ENCODE measurements around the gene PCNP. TPM values are rescaled to one million over a fixed set of nuclear protein-coding genes. Genes with fewer than 3 reads are reported as not detected.
"Not testable (repeated sequence)": the region's sequence is repeated elsewhere in the genome, so short reads cannot be mapped to it uniquely, and the experiment has no call there.

Gene PCNP
- total RNA-seq, 1 donor = 137 TPM

DNA sequence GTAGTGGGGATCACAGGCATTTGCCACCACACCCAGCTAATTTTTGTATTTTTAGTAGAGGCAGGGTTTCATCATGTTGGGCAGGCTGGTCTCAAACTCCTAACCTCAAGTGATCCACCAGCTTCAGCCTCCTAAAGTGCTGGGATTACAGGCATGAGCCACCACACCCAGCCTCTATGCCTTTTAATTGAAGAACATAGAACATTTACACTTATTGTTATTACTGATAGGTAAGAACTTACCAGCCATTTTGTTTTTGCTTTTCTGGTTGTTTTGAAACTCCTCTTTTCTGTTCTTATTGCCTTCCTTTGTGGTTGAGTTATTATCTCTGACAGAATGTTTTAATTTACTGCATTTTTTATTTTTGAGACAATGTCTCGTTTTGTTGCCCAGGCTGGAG lies 29.2 kb downstream of the PCNP start:
- no peak for DNase-seq (ENCODE audit: low read depth)
- TF ChIP-seq, protein P1, sequence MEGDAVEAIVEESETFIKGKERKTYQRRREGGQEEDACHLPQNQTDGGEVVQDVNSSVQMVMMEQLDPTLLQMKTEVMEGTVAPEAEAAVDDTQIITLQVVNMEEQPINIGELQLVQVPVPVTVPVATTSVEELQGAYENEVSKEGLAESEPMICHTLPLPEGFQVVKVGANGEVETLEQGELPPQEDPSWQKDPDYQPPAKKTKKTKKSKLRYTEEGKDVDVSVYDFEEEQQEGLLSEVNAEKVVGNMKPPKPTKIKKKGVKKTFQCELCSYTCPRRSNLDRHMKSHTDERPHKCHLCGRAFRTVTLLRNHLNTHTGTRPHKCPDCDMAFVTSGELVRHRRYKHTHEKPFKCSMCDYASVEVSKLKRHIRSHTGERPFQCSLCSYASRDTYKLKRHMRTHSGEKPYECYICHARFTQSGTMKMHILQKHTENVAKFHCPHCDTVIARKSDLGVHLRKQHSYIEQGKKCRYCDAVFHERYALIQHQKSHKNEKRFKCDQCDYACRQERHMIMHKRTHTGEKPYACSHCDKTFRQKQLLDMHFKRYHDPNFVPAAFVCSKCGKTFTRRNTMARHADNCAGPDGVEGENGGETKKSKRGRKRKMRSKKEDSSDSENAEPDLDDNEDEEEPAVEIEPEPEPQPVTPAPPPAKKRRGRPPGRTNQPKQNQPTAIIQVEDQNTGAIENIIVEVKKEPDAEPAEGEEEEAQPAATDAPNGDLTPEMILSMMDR (IDR thresholded peaks at IDR 0.05; ENCODE audit: insufficient read depth, low read length) = no peak
- no peak overlapping the region for H3K4me3 ChIP-seq (ENCODE audit: low read depth, low read length)

- H3K4me3 ChIP-seq (ENCODE audit: low read depth, low read length); DNase-seq (ENCODE audit: low read depth): not testable (repeated sequence)
Measured at GRCh38 chr3:101605398-101605797, 31.4 kb downstream of the PCNP start.

DNA sequence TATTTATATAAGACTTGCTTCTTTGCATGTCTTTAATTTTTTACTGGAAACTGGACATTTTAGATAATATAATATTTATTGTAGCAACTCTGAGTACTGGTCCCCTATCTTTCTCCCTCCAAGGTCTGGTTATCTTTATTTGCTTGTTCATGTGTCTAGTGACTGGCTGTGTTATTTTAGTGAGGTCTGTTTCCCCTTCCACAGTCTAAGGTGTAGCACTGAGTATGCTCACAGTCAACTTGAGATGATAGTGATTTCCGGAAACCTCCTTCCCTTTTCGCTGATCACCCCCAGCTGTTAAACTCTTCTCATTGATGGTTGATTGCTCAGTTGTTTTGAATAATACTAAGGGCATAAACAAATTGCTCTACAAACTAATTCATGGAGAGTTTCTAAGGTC lies 37.0 kb downstream of the PCNP start:
- TF ChIP-seq, protein P1 (IDR thresholded peaks at IDR 0.05; ENCODE audit: insufficient read depth, low read length) = no peak
- H3K4me3 ChIP-seq (ENCODE audit: low read depth, low read length) = no peak overlapping the region
- DNase-seq (ENCODE audit: low read depth) = no peak

DNA sequence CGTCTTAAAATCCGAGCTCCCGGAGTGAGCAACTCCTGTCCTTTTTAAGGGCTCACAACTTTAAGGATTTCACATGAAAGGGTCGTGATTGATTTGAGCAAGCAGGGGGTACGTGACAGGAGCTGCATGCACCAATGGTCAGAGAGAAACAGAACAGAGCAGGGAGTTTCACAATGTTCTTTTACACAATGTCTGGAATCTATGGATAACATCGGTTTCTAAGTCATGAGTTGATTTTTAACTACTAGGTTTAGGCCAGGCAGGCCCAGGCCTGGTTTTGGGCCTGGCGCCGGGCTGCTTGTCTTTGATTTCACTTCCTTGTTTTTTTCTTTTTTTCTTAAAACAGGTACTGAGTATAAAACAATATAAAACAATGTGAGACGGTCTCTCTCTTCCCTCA lies 39.0 kb downstream of the PCNP start:
- H3K4me3 ChIP-seq (ENCODE audit: low read depth, low read length); DNase-seq (ENCODE audit: low read depth): not testable (repeated sequence)

DNA sequence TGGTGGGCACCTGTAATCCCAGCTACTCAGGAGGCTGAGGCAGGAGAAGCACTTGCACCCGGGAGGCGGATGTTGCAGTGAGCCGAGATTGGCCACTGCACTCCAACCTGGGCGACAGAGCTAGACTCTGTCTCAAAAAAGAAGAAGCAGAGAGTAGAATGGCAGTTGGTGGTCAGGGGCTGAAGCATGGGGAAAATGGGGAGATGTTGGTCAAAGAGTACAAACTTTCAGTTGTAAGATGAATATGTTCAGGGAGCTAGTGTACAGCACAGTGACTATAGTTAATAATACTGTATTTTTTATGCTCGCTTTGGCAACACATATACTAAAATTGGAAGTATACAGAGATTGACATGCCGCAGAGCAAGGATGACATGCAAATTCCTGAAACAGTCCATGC lies 41.5 kb downstream of the PCNP start:
- TF ChIP-seq, protein P1 (IDR thresholded peaks at IDR 0.05; ENCODE audit: insufficient read depth, low read length) = no peak
- DNase-seq (ENCODE audit: low read depth) = no peak
- no peak overlapping the region for H3K4me3 ChIP-seq (ENCODE audit: low read depth, low read length)

DNA sequence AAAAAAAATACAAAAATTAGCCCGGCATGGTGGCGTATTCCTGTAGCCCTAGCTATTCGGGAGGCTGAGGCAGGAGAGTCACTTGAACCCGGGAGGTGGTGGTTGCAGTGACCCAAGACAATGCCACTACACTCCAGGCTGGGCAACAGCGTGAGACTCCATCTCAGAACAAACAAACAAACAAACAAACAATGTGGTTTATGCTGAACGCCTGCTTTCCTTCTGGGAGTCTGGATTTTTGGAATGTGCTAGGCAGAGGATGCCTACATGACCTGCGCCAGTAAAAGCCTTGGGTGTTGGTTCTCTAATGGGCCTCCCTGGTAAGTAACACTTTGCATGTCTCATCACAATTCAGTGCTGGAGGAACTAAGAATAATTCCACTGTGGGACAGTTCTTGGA lies 43.5 kb downstream of the PCNP start:
- DNase-seq (ENCODE audit: low read depth) = no peak
- no peak overlapping the region for H3K4me3 ChIP-seq (ENCODE audit: low read depth, low read length)
- TF ChIP-seq, protein P1 (IDR thresholded peaks at IDR 0.05; ENCODE audit: insufficient read depth, low read length) = no peak

DNA sequence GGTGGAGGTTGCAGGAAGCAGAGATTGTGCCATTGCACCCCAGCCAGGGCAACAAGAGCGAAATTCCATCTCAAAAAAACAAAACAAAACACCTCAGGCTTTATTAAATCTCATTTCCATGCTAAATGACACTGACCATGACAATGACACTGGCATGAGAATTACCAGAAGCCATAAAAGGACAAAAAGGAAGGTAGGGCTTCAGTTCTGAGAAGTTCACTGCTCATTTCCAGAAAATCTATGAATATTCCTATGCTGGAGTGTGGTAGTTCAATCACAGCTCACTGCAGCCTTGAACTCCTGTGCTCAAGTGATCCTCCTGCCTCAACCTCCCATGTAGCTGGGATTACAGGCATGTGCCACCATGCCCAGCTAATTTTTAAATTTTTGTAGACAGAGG lies 44.7 kb downstream of the PCNP start:
- TF ChIP-seq, protein P1 (IDR thresholded peaks at IDR 0.05; ENCODE audit: insufficient read depth, low read length) = no peak
- DNase-seq (ENCODE audit: low read depth) = no peak
- H3K4me3 ChIP-seq (ENCODE audit: low read depth, low read length) = no peak overlapping the region

GRCh38 chr3:101619734-101620133 lies 45.8 kb downstream of the PCNP start:
- TF ChIP-seq, protein P1 (IDR thresholded peaks at IDR 0.05; ENCODE audit: insufficient read depth, low read length) = no peak

More at GRCh38 chr3:101619734-101620133, 45.8 kb downstream of the PCNP start:
- DNase-seq (ENCODE audit: low read depth) = no peak
- no peak overlapping the region for H3K4me3 ChIP-seq (ENCODE audit: low read depth, low read length)

Measured in fibroblast of the aortic adventitia (primary cell).